Fibroblast of mammary gland (primary cell): ENCODE measurements around the gene FGF1.

Source experiments
- DNase-seq: peaks from one replicate; pipeline ENCODE4 v3.0.0-alpha.2; 2010; ENCODE audit warnings: low read depth
- H3K4me3 ChIP-seq: 2 replicates; pipeline ENCODE4 v1.5.1; 2011; ENCODE audit warnings: low read depth, mild to moderate bottlenecking, low read length, moderate library complexity; ENCODE audit not compliant: control insufficient read depth
- TF ChIP-seq, protein P1 (sequence below): conservative IDR thresholded peaks from 2 replicates; pipeline ENCODE4 v1.5.1; 2011; ENCODE audit warnings: low read depth, low read length, inconsistent platforms; ENCODE audit not compliant: control insufficient read depth, insufficient read depth

The FGF1 gene

DNA sequence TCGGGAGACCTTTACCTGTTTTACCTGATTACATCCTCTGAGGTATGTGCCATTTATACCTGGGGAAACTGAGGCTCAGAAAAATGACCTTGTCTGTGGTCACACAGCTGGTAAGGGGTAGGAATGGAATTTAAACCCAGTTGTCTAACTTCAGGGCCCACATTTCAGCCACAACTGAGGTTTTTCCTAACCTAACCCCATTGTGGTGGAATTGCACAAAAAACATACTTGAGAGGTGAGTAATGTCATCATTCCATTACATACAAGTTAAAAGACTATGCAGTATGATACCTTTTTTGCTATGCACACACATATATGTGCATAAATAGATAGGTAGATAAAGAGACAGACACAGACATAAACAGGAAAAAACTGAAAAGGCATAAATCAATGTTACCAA lies 14.1 kb downstream of the FGF1 start:
- peak; percentile 77 for DNase-seq
- H3K4me3 ChIP-seq = no peak overlapping the region
- TF ChIP-seq, protein P1, sequence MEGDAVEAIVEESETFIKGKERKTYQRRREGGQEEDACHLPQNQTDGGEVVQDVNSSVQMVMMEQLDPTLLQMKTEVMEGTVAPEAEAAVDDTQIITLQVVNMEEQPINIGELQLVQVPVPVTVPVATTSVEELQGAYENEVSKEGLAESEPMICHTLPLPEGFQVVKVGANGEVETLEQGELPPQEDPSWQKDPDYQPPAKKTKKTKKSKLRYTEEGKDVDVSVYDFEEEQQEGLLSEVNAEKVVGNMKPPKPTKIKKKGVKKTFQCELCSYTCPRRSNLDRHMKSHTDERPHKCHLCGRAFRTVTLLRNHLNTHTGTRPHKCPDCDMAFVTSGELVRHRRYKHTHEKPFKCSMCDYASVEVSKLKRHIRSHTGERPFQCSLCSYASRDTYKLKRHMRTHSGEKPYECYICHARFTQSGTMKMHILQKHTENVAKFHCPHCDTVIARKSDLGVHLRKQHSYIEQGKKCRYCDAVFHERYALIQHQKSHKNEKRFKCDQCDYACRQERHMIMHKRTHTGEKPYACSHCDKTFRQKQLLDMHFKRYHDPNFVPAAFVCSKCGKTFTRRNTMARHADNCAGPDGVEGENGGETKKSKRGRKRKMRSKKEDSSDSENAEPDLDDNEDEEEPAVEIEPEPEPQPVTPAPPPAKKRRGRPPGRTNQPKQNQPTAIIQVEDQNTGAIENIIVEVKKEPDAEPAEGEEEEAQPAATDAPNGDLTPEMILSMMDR = no peak

DNA sequence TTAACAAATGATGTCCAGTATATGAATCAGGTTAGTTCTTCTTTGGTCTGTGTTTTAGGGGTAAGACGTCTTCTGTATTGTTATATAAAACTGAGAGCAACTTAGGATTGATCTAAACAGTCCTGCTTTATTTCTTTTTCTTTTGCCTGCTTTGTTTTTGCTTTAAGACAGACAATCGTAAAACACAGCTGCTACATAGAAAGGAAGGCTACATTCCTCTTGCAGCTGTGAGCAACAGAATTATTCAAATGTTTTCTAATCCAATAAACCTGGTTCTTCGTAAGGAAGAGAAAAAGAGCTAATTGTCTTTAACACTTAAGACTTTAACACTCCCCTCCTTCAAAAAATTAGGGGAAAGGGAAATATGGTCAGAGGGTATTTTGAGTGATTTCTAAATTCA lies 14.6 kb downstream of the FGF1 start:
- H3K4me3 ChIP-seq = no peak overlapping the region
- no peak for DNase-seq
- TF ChIP-seq, protein P1 = no peak

DNA sequence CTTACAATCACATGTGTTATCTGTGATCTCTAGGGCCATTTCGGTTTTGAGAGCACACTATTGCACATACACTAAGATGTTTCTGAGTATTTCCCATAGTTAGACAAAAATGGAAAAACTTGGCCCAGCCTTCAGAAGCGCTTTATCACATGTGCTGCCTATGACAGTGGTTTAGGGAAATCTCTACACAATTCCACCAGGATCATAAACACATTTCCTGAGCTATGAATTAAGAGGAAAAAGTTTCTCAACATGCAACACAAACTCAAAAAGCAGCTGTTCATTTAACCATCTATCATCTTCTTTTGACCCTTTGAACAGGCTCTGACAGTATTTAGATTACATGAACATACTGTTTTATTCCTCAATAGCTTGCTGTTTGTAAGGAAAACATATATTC lies 15.1 kb downstream of the FGF1 start:
- H3K4me3 ChIP-seq = no peak overlapping the region
- TF ChIP-seq, protein P1 = no peak
- no peak for DNase-seq

DNA sequence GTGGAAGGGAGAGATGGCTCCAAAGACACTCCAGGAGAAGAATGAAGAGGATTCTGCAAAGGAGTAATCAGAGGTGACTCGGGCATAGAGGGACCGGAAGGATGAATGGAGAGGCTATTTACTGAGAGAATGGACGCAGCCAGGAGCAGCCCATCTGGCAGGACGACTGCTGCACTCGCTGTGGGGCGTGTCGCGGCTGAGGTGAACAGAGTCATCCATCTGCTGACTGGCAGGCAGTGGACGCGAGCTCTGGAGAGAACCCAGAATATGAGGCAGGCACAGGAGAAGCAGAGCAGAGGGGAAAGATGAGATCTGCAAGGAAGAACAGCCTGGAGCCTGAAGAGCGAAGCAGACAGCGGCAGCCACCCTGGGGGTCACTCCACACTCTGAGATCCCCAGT lies 16.4 kb downstream of the FGF1 start:
- H3K4me3 ChIP-seq = no peak overlapping the region
- TF ChIP-seq, protein P1 = no peak
- peak; percentile 53 for DNase-seq

DNA sequence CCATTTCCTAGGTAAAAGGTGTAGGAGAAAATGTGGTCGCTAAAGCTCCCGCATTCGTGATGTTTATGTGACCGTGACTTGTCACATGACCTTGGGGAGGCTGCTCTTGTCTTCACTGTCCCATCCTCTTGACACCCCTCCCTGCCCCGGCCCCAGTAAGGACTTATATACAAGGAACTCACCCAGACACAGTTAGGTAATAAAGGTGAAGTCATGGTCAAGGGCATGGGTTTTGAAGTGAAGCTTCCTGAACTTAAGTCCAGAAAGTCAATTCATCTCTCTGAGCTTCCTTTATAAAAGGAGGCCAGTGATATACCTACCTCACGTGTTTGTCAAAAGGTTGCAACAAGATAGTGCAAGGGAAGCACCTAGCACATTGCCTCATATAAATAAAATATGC lies 17.6 kb downstream of the FGF1 start:
- no peak overlapping the region for H3K4me3 ChIP-seq
- TF ChIP-seq, protein P1 = no peak
- no peak for DNase-seq

DNA sequence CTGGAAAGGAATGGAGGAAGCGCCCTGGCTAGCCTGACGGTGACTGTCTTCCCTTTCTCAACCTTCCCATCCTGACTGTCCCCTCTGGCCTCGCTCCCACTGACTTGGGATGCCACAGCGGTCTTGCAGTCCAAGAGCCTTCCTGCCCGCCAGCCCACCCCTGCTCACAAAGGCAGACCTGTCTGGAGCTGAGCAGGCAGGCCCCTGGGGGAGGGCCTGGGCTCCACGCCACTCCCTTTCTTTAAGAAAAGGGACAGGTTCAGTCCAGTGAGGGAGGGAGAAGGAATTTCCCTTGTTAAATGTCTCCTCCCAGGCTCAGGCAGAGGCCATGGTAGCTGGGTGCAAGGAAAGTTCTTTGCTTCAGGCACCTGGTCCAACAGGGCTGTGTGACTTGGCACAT lies 18.1 kb downstream of the FGF1 start:
- TF ChIP-seq, protein P1 = no peak
- no peak for DNase-seq
- no peak overlapping the region for H3K4me3 ChIP-seq

DNA sequence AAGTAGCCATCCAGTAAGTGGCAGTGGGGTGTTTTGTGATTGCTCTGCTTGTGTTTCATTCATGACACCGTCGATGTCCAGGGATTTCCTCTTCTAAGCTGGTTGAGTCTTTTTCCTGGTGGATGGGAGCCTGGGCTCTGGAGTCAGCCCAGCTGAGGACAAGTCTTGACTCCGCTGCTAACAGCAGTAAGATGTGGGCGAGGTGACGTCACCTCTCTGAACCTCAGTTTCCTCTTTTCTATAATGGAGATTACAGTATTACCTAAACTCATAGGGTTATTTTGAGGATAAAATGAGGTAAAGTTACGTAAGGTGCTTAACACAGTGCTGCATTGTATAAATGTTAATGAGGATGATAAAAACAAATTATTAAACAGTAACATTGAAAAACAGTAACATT lies 21.3 kb downstream of the FGF1 start:
- TF ChIP-seq, protein P1 = no peak
- no peak overlapping the region for H3K4me3 ChIP-seq
- no peak for DNase-seq
